Liver (tissue), 9 donors: ENCODE measurements around the gene PRR11. TPM values are rescaled to one million over a fixed set of nuclear protein-coding genes. Genes with fewer than 3 reads are reported as not detected.

Source experiments
- DNase-seq: peaks from one replicate; pipeline ENCODE4 v3.0.0-alpha.2; 2017; ENCODE audit warnings: low spot score
- H3K27ac ChIP-seq, 2 donors: one replicate each; pipeline ENCODE4 v1.7.0; 2013; ENCODE audit warnings: inconsistent platforms in 2 of 2, low read length in 2 of 2, control low read depth in 1 of 2, low read depth in 1 of 2, mild to moderate bottlenecking in 1 of 2
- H3K27me3 ChIP-seq, 4 donors: one replicate each; pipeline versions ENCODE4 v1.6.1 to v1.7.0; 2013; ENCODE audit warnings: low read length in 3 of 4, inconsistent platforms in 1 of 4, mild to moderate bottlenecking in 1 of 4, moderate library complexity in 1 of 4; ENCODE audit not compliant: control insufficient read depth in 4 of 4, insufficient read depth in 4 of 4
- H3K36me3 ChIP-seq, 4 donors: one replicate each; pipeline versions ENCODE4 v1.6.1 to v1.7.0; 2013; ENCODE audit warnings: low read length in 3 of 4, mild to moderate bottlenecking in 3 of 4, low read depth in 1 of 4, moderate library complexity in 1 of 4; ENCODE audit not compliant: control insufficient read depth in 4 of 4, insufficient read depth in 3 of 4
- H3K4me1 ChIP-seq, 4 donors: one replicate each; pipeline versions ENCODE4 v1.6.1 to v1.7.0; 2013; ENCODE audit warnings: low read length in 3 of 4, mild to moderate bottlenecking in 3 of 4, moderate library complexity in 1 of 4; ENCODE audit not compliant: control insufficient read depth in 4 of 4, insufficient read depth in 4 of 4
- H3K4me3 ChIP-seq, 3 donors: one replicate each; pipeline versions ENCODE4 v1.6.1 to v1.7.0; 2013; ENCODE audit warnings: low read length in 3 of 3, control low read depth in 1 of 3, low read depth in 1 of 3, mild to moderate bottlenecking in 1 of 3
- H3K9ac ChIP-seq, 2 donors: one replicate each; pipeline ENCODE4 v1.7.0; 2013; ENCODE audit warnings: low read length in 2 of 2, mild to moderate bottlenecking in 2 of 2, moderate library complexity in 2 of 2, control low read depth in 1 of 2, low read depth in 1 of 2
- H3K9me3 ChIP-seq, 4 donors: one replicate each; pipeline versions ENCODE4 v1.6.1 to v1.7.0; 2013; ENCODE audit warnings: low read length in 3 of 4; ENCODE audit not compliant: control insufficient read depth in 4 of 4
- ATF3 ChIP-seq: IDR thresholded peaks from 2 replicates; pipeline ENCODE4 v1.6.1; 2016; ENCODE audit warnings: antibody characterized with exemption
- CTCF ChIP-seq: fragments of 150-350 bp; IDR thresholded peaks from 2 replicates; pipeline ENCODE4 v1.5.1; 2017; ENCODE audit warnings: improper control_type of control experiment, low read depth, low read length; ENCODE audit not compliant: missing input control
- EGR1 ChIP-seq, 2 donors: IDR thresholded peaks; 2 replicates each; pipeline ENCODE4 v1.6.1; 2016 to 2018; ENCODE audit warnings: antibody characterized with exemption in 2 of 2, low read depth in 2 of 2
- FOXA1 ChIP-seq: IDR thresholded peaks from 2 replicates; pipeline ENCODE4 v1.6.1; 2016; ENCODE audit warnings: antibody characterized with exemption
- FOXA2 ChIP-seq: IDR thresholded peaks from 2 replicates; pipeline ENCODE4 v1.6.1; 2016; ENCODE audit warnings: antibody characterized with exemption
- GABPA ChIP-seq, 2 donors: IDR thresholded peaks in 1 of 2; conservative IDR thresholded peaks in 1 of 2; 2 replicates each; pipeline ENCODE4 v1.6.1; 2016; ENCODE audit warnings: antibody characterized with exemption in 2 of 2, mild to moderate bottlenecking in 1 of 2, moderate library complexity in 1 of 2
- HNF4A ChIP-seq, 2 donors: conservative IDR thresholded peaks; 2 replicates each; pipeline ENCODE4 v1.6.1; 2016; ENCODE audit warnings: antibody characterized with exemption in 2 of 2, mild to moderate bottlenecking in 2 of 2
- HNF4G ChIP-seq: IDR thresholded peaks from 2 replicates; pipeline ENCODE4 v1.6.1; 2016; ENCODE audit warnings: antibody characterized with exemption
- JUND ChIP-seq, 2 donors: IDR thresholded peaks; 2 replicates each; pipeline ENCODE4 v1.6.1; 2016; ENCODE audit warnings: antibody characterized with exemption in 2 of 2
- MAX ChIP-seq: IDR thresholded peaks from 2 replicates; pipeline ENCODE4 v1.6.1; 2016; ENCODE audit warnings: antibody characterized with exemption
- NR2F2 ChIP-seq: IDR thresholded peaks from 2 replicates; pipeline ENCODE4 v1.6.1; 2016; ENCODE audit warnings: antibody characterized with exemption
- RAD21 ChIP-seq, 2 donors: IDR thresholded peaks; 2 replicates each; pipeline ENCODE4 v1.6.1; 2016; ENCODE audit warnings: antibody characterized with exemption in 2 of 2, mild to moderate bottlenecking in 2 of 2
- REST ChIP-seq: IDR thresholded peaks from 2 replicates; pipeline ENCODE4 v1.6.1; 2016; ENCODE audit warnings: antibody characterized with exemption, mild to moderate bottlenecking
- RXRA ChIP-seq, 2 donors: IDR thresholded peaks; 2 replicates each; pipeline ENCODE4 v1.6.1; 2017 to 2018; ENCODE audit warnings: antibody characterized with exemption in 2 of 2, mild to moderate bottlenecking in 1 of 2
- SP1 ChIP-seq: IDR thresholded peaks from 2 replicates; pipeline ENCODE4 v1.6.1; 2018; ENCODE audit warnings: antibody characterized with exemption, mild to moderate bottlenecking
- TAF1 ChIP-seq: conservative IDR thresholded peaks from 2 replicates; pipeline ENCODE4 v1.6.1; 2016; ENCODE audit warnings: antibody characterized with exemption, mild to moderate bottlenecking
- YY1 ChIP-seq: IDR thresholded peaks from 2 replicates; pipeline ENCODE4 v1.6.1; 2016; ENCODE audit warnings: antibody characterized with exemption, mild to moderate bottlenecking
- ZBTB33 ChIP-seq: IDR thresholded peaks from 2 replicates; pipeline ENCODE4 v1.6.1; 2016; ENCODE audit warnings: antibody characterized with exemption
- WGBS: extraction: QIAGEN DNeasy Blood & Tissue Kit; methylation state at CpG from one replicate; pipeline ENCODE4 v1.1.7; 2013; 5-methylcytosine and 5-hydroxymethylcytosine counted together
- polyA plus RNA-seq, 2 donors: library from polyadenylated mRNA; stranded (reverse) in 1 of 2; unstranded in 1 of 2; fragments of 200-250 nt in 1 of 2; fragments of >200 nt in 1 of 2; fragmentation: Nextera tagmentation in 1 of 2; extraction: Ambion mirVana in 1 of 2; gene quantifications; one replicate each; pipeline versions ENCODE4 v1.2.1 to v1.2.3, GENCODE V29; 2013 to 2015
- total RNA-seq, 2 donors: library from RNA; depleted of rRNA; stranded (reverse); fragments of >200 nt; gene quantifications; one replicate each; pipeline ENCODE4 v1.2.3, GENCODE V29; 2014
- donor health status: healthy.
- donor health status: healthy.
- donor health status: healthy.
- donor health status: healthy.
- donor health status: healthy.

The PRR11 gene
- total and polyA plus RNA-seq, 4 donors: 0.17 to 17.7 (median 0.95) TPM

GRCh38 chr17:59115474-59115873, 40.1 kb upstream of the PRR11 start:
- H3K4me1 ChIP-seq: no peaks in the 10 kb centered on the region
- H3K36me3 ChIP-seq: peaks cover 0 to 2% (median 0%) of the 10 kb centered on the region in 4 donors
- no peak overlapping the region for H3K4me3 ChIP-seq
- no peak for DNase-seq
- H3K27me3 ChIP-seq: no peaks in the 10 kb centered on the region
- 92% methylated on average over 9 of the region's 9 CpGs for WGBS
- no peak overlapping the region for H3K27ac ChIP-seq
- no peak overlapping the region for H3K9ac ChIP-seq
- no peaks in the 10 kb centered on the region for H3K9me3 ChIP-seq
- TF ChIP-seq TAF1: no peak
- no peak for TF ChIP-seq YY1
- TF ChIP-seq MAX: no peak

GRCh38 chr17:59121901-59122480, 33.6 kb upstream of the PRR11 start:
- no peak for DNase-seq
- Histone ChIP-seq H3K4me1 (no peaks in the 10 kb centered on the region), H3K36me3 (peaks cover 0 to 2% (median 0%) of the 10 kb centered on the region in 4 donors), H3K27me3 (no peaks in the 10 kb centered on the region), H3K9me3 (no peaks in the 10 kb centered on the region), H3K27ac (no peak overlapping the region), H3K9ac (no peak overlapping the region), H3K4me3 (no peak overlapping the region)
- WGBS: 98% methylated on average over 9 of the region's 9 CpGs
- TF ChIP-seq JUND (IDR thresholded peaks at IDR 0.05) (no peak), NR2F2 (no peak), EGR1 (IDR thresholded peaks at IDR 0.05; ENCODE audit: low read depth in 2 of 2) (no peak), HNF4G (no peak)

- Histone ChIP-seq H3K27ac (no peak overlapping the region), H3K4me1 (no peaks in the 10 kb centered on the region), H3K27me3 (no peaks in the 10 kb centered on the region), H3K9ac (no peak overlapping the region), H3K9me3 (no peaks in the 10 kb centered on the region), H3K4me3 (no peak overlapping the region), H3K36me3 (peaks cover 0 to 2% (median 0%) of the 10 kb centered on the region in 4 donors)
- no peak for TF ChIP-seq GABPA (IDR thresholded peaks at IDR 0.05 in 1 of 2, conservative IDR thresholded peaks at IDR 0.05 in 1 of 2)
- no peak for TF ChIP-seq RXRA (IDR thresholded peaks at IDR 0.05)
- no peak for TF ChIP-seq FOXA2
- no peak for TF ChIP-seq HNF4G
- no peak for TF ChIP-seq ZBTB33
- no peak for TF ChIP-seq SP1
- no peak for TF ChIP-seq RAD21 (IDR thresholded peaks at IDR 0.05)
- no peak for TF ChIP-seq YY1
- TF ChIP-seq CTCF: no peak
- TF ChIP-seq FOXA1: no peak
- no peak for TF ChIP-seq ATF3
- no peak for TF ChIP-seq MAX
- no peak for TF ChIP-seq TAF1
- no peak for TF ChIP-seq HNF4A (conservative IDR thresholded peaks at IDR 0.05)
- no peak for TF ChIP-seq NR2F2
- TF ChIP-seq REST: no peak
- no peak for TF ChIP-seq EGR1 (IDR thresholded peaks at IDR 0.05; ENCODE audit: low read depth in 2 of 2)
- no peak for TF ChIP-seq JUND (IDR thresholded peaks at IDR 0.05)
- no peak for DNase-seq
- WGBS: 90% methylated on average over 6 of the region's 6 CpGs
Measured at GRCh38 chr17:59124665-59125064, 30.9 kb upstream of the PRR11 start.
